ENCODE data around the gene ATP5F1C.
A peak's percentile ranks its signal among the peaks of the same experiment; 100 is the strongest.
"Not testable (repeated sequence)": the region's sequence is repeated elsewhere in the genome, so short reads cannot be mapped to it uniquely, and the experiment has no call there.

Gene ATP5F1C

DNA sequence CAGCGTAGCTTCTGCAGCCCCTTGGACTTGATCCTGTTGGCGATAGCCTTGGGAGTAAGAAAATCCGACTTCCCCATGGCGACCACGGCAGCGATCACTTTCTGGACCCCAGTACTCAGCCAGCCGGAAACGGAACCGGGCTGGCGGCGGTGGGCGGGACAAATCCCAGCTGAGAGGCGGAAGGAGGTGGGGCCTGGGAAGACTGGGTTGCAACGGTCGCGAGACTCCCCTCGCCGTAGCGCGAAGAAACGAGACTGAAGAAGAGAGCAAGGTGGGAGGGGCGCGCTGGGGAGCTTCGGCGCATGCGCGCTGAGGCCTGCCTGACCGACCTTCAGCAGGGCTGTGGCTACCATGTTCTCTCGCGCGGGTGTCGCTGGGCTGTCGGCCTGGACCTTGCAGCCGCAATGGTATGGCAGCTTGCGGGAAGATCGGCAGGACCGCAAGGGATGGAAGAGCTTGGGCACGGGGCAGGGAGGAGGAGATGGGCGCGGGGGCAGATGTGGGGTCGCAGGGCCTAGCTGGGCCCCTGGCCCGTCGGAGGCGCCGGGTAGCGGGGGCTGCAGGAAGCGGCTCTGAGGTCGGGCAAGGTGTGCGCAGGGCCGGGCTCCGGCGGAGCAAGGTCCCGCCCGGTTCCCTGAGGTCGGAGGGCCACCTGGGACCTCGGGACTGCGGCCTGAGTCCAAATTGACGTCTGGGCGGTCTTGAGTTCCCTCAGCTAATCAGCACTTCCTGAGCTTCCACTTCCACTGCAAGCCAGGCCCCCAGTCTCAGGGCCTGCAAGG, at the start of gene ATP5F1C, which contains the start of gene KIN:
ATP5F1C (plus strand) TSS at position 321 of the 782 bp plus-strand sequence; CDS start at position 352, 31 bp downstream.
KIN (minus strand) TSS at position 137 of the 782 bp plus-strand sequence; CDS start at position 77, 60 bp downstream.
- peak; percentile 68 for DNase-seq

DNA sequence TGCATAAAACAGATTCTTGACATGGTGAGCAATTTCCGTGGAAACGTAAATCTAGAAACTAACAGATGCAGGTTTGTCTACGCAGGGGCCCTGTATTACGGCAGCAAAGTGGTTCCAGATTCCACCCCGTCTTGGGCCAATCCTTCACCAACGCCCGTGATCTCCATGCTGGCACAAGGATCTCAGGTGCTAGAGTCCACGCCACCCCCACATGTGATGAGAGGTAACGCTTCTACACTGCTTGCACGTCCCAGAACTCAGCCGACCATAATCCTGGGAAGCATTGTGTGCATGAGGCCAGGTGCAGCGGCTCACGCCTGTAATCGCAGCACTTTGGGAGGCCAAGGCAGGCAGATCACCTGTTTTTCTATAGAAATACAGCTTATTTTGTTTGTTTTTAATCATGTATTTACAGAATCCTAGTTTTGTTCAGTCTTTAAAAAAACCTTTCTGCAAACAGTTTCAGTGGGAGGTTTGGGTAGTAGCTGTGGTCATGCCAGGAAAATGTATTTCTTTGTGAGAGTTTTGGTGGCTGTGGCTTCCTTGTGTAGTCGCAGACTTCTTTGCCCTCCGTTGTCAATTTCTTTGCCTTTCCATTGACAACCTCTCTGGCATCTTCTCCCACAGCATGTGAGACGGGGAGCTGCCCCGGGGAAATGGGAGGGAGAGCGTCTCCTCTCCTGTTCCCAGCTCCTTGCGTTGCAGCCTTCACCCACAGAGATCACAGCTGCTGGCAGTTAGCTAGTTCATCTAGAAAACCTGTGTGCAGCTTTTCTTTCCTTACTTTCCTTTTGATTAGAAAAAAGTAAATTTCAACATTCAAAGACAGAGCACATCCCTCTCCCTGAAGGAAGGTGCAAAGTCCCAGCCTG, 49.2 kb upstream of the ATP5F1C start:
- no peak for DNase-seq

DNA sequence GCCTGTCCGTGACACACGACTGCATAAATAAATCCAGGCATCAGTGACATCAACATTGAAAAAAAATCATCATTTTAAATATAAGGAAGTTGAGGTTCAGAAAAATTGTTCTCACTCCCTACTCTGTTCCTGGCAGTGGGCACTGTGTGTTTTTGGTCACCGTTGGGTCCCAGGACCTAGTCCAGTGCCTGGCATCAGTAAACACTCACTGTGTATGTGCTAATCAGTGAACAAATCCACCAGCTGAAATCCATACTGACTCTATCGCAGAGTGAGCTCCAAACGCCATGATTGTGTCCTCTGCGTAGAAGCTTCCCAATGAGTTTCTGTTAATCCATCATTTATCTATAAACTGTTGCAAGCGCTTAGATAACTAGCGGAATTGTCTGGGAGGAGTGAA, 43.7 kb upstream of the ATP5F1C start:
- no peak for DNase-seq

DNA sequence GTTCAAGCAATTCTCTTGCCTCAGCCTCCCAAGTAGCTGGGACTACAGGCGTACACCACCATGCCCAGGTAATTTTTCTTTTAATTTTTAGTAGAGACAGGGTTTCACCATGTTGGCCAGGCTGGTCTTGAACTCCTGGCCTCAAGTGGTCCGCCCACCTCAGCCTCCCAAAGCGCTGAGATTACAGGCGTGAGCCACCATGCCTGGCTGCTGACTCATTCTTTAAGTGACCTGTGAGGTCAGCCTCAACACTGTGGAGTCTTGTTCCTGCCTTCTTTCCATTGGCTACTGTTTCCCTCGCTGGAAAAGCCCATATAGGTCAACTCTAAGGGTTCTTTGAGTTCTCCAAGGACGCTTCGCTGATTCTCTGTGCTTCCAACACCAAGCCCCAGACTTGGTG, 39.3 kb upstream of the ATP5F1C start:
- DNase-seq = not testable (repeated sequence)

DNA sequence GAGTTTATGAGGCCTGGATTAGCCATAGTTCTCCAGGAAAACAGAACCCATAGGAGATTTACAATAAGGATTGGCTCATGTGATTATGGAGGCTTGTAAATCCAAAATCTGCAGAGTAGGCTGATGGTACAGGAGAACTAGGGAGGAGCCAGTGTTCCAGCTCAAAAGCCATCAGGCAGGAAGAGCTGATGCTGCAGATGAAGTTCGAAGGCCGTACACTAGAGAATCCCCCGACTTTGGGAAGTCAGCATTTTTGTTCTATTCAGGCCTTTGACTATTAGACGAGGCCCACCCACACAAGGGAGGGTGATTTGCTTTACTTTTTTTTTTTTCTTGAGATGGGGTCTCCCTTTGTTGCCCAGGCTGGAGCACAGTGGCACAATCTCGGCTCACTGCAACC, 37.8 kb upstream of the ATP5F1C start:
- no peak for DNase-seq

DNA sequence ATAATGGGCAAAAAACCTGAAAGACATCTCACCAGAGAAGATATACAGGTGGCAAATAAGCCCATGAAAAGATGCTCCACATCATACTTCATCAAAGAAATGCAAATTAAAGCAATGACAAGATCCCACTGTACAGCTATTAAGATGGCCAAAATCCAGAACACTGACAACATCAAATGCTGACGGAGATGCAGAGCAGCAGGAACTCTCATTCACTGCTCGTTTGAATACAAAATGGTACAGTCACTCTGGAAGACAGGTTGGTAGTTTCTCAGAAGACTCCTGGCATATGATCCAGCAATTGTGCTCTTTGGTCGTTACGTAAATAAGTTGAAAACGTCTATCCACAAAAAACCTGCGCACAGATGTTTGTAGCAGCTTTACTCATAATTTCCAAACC, 35.7 kb upstream of the ATP5F1C start:
- DNase-seq = no peak

DNA sequence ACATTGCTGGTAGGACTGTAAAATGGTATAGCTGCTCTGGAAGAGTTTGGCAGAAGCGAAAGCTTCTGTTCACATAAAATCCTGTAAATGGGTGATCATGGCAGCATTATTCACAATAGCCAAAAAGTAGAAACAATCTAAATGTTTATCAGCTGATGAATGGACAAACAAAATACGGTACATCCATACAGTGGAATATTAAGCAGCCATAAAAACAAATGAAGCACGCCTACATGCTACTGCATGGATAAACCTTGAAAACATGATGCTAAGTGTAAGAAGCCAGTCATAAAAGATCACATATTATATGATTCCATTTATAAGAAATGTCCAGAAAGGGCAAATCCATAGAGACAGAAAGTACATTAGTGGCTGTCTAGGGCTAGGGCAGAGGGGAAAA, 32.9 kb upstream of the ATP5F1C start:
- DNase-seq = no peak

DNA sequence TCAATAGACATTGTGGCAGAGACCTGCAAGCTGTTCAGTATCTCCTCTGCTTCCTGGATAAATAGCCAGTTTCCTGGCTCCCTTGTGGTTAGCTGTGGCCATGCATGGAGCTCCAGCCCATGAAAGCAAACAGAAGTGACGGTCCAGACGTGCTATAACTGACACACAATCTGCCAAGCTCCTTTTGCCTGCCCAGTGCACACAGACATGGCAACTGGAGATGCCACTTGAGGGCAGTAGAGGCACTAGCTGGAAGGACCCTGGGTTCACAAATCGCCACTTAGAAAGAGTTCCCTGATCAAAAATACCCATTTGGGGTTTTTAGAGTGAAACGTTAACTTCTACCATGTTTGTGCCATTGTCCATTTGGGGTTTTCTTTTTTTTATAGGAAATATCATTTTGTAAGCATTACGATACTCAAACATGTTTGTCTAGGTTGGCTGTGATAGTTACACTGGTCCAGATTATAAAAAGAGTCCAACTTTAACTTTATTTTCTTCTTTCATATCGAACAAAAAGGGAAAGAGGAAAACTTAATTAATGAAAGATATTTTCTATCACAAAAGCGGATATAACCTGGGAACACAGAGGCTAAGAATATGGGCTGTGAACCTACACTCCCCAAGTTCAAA, 31.5 kb upstream of the ATP5F1C start:
- DNase-seq = no peak

DNA sequence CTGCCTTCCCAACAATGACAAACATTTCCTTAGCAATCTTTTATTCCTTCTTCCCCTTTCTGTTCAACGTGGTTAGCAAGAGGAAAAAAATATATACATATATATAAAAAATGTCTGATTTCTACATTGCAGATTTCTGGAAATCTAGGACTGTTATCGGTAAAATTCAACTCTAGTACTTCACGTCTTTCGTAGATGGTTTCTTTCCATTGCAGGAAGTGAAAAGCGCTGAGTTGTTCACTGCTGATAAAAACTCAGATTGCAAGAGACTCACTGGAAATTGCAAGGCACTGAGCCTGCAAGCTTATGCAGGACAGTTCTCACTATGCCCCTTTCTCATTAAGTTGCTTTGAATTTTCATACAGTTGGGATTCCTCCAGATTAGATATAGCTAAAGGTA, 24.0 kb upstream of the ATP5F1C start:
- DNase-seq = no peak

DNA sequence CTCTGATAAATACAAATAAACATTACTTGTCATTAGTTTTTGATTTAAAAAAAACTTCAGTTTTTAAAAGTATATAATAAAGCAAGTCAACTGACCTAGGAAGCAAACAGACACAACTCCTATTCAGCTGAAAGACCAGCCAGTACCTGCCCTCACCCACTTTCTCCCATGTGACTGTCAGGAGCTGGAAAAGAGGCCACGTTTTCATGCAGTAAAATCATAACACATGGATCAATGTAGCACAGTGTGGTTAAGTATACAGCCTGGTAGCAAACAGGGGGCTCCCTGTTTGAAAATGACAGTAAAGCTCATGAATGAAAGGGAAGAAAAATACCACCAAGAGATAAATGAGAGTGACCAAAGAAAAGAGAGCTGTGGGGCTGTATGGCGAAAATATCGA, 21.7 kb upstream of the ATP5F1C start:
- DNase-seq = no peak

DNA sequence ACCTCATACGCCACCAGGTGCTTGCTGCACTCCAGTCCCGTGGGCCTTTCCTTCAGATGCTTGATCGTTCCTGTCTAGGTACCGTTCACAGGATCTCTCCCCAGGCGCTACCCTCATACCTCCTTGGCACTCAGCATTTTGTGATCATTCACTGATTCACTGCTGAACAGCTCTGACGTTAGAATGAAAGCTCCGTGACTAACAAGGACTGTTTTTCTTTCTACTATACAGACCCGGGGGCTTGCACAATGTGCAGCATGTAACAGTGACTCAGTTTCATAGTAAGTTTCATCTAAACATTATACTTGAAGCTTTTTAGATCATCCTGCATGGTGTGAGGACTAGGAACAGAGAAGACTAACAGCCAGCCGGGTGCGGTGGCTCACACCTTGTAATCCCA, 20.8 kb upstream of the ATP5F1C start:
- DNase-seq = no peak

DNA sequence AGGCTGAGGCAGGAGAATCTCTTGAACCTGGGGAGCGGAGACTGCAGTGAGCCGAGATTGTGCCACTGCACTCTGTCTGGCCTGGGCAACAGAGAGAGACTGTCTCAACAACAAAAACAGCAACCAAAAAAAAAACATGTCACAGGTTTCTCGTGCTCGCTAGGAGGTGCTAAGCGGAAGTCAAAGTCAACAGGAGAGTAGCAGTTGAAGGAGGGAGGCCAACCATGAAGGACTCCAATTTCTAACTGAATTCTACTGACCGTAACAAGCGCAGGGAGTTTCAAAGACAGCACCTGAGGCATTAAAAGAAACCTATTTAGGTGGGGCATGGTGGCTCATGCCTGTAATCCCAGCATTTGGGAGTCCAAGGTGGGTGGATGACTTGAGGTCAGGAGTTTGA, 19.6 kb upstream of the ATP5F1C start:
- no peak for DNase-seq

DNA sequence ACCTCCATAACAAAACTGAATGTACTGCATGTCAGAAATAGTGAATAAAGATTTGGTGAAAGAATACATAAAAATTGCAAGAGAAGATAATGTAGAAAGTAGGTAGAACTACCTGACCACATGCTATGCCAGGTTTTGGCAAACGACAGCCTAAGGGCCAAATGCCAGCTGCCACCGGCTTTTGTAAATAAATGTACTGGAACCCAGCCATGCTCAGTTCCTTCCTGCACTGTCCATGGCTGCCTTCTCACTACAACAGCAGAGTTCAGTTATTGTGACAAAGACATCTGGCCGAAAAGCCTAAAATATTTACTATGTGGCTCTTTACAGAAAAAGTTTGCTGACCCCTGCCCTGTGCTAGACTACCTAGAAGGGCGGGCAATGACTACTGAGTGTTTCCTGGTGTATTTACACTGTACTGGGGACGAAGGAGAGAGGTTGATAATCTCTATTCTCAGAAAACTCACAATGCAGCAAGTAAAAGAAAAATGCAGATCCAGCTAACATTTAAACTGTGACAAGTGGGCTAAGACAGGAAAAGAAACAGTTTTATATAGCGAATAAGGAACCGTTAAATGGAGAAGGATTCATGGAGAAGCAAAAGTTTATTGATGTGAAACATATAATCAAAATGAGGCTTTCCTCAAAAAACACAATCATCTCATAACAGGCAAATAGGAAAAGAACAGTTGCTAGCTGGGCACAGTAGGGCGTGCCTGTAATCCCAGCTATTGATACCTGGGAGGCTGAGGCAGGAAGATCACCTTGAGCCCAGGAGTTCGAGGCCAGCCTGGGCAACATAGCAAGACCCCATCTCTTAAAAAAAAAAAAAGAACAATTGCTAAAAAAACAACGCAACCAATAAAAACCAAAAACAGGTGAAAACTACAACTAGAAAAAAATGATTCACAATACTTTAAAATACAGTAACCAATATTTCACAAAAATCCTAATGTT, 13.9 kb upstream of the ATP5F1C start:
- no peak for DNase-seq

DNA sequence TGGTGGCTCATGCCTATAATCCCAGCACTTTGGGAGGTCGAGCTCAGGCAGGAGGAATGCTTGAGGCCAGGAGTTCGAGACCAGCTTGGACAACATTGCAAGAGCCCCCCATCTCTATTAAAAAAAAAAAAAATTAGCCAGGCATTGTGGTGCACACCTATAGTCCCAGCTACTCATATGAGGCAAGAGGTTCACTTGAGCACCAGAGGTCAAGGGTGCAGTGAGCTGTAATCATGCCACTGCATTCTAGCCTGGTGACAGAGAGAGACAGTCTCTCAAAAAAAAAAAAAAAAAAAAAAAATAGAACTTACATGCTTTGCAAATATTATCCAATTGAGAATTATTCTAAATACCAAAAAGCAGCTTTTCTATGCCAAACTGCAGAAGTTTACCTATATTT, 11.2 kb upstream of the ATP5F1C start:
- DNase-seq = no peak

DNA sequence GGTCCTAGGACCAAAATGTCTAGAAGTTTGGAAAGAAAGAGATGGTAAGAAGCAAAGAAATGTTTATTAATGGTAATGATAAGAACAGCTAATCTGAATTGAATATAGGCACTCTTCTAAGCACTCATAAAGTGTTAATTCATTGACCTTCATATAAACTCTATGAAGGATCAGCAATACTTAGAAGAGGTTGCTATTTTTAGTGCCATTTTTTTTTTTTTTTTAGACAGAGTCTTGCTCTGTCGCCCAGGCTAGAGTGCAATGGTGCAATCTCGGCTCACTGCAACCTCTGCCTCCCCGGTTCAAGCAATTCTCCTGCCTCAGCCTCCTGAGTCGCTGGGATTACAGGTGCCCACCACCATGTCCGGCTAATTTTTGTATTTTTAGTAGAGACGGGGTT, 5.8 kb upstream of the ATP5F1C start:
- DNase-seq = not testable (repeated sequence)

DNA sequence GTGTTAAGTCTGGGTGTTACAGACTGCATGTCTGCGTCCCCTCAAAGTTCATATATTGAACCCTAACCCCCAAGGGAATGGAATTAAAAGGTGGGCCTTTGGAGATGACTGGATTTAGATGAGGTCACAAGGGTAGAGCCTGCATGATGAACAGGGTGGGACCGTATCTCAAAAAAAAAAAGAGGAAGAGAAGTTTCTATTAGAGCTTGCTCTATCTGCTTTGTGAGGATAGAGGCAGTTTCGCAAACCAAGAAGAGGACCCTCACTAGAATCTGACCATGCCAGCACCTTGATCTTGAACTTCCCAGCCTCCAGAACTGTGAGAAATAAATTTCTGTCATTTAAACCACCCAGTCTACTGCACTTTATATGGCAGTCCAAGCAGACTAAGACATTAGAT, 1.5 kb upstream of the ATP5F1C start:
- DNase-seq = no peak

DNA sequence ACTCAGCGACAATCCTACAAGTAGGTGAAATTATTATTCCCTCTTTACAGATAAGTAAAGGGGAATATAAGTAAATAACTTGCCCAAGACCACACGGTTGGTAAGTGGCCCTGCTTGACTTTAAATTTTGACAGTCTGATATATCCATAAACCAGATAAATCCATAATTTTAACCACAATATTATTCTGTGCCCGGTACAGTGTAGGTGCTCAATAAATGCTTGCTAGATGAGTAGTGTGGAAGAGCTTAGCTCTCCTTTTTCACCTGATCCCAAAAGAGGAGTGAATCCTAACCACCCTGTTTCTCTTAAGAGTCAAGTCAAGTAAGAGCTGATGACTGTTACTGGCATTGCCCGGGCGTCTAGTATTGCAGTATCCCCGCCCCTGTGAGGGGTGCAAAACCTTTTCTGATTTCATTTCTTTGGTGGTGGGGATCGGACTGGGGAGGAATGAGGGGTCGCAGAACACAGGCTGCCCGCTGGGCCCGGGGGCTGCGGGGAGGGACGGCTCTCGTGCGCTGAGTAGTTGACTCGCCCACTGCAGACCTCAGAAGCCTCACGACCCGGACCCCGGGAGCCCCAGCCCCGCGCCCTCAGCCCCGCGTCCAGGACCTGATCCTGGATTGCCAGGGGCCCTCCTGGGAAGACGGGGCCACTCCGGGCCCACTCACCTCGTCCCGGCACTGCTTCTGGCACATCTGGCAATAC, 674 bp upstream of the ATP5F1C start:
- no peak for DNase-seq

DNA sequence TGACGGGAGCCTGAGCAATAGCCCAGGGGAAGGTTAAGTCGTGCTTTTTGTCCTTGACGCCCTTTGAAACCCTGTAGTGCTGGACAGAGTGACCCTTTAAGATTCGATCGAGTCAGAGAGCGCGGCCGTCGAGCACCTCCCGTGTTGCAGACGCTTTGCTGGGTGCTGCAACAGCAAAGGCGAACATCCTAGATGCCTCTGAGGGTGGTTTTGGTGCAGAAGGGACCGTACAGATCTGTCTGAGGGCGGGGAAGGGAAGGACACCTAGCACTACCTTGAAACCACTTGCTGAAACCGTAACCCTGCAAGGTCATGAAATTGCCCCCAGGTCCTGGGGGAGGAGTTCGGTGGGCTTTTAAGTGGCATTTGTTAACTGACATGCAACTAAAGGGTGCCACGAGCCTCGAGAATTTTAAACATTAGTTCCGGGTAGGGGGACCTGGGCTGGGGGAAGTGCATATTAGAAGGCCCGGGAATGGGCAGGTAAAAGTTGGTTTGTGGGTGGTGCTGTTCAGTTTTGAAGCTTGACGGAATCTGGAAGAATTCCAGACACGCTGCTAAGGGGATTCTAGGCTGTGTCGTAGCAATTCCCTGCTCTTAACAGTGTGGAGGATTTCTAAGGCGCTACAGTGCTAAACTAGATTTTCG, 786 bp downstream of the ATP5F1C start:
- no peak for DNase-seq

DNA sequence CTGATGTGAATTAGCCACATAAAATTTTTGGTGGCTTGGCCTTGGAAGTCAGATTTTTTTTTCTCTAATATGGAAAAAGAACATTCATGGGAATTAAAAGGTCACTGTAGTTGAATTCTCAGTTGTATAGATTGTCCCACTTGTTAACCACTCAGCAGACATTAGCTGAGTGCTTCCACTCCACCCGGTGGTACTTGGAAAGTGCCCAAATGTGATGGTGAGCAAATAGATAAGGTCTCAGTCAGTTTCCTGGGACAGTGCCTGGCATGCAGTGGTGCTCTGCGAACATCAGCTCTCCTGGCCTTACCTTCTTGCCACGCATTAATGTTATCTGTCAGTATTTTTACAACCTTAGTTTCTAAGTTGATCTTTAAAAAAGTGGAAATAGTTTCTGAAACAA, 1.4 kb downstream of the ATP5F1C start:
- DNase-seq = no peak

DNA sequence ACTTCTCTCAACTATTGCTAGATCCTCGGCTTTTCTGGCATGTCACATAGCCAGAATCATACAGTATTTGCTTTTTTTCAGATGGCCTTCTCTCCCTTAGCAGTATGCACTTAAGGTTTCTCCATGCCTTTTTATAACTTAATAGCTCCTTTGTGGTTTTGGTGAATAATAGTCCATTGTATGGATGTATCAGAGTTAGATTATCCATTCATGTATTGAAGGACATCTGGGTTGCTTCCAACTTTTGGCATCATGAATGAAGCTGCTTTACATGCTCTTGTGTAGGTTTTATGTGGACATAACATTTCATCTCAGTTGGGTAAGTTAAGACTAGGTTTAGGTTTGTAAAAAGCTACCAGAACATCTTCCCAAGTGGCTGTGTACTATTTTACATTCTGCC, 4.6 kb downstream of the ATP5F1C start:
- no peak for DNase-seq

Measured in NCI-H1436 treated with DMSO at 0.1 percent for 48 hours (cell line).